ENCODE measurements around the gene DGKG. TPM values are rescaled to one million over a fixed set of nuclear protein-coding genes. Genes with fewer than 3 reads are reported as not detected.

Gene DGKG
- total and polyA plus RNA-seq, 9 of the 15 experiments (the other 6 are each of a cell fraction or from before 2014, with no cell fraction given) = 0.01 to 0.36 (median 0.15) TPM

GRCh38 chr3:186382217-186382885, 20.3 kb upstream of the DGKG start (continued):
- TF ChIP-seq ZNF318 (IDR thresholded peaks at IDR 0.05; ENCODE audit: borderline replicate concordance in 1 of 2, low read depth in 1 of 2) (no peak), RBM14 (IDR thresholded peaks at IDR 0.05; ENCODE audit: borderline replicate concordance, insufficient read depth, low read depth, low read length) (no peak), NR3C1 (CRISPR knock-in tag; IDR thresholded peaks at IDR 0.05) (no peak), SRSF9 (IDR thresholded peaks at IDR 0.05; ENCODE audit: borderline replicate concordance, low read depth, low read length) (no peak), FOXJ2 (tag; IDR thresholded peaks at IDR 0.05) (no peak), THRB (CRISPR knock-in tag; conservative IDR thresholded peaks at IDR 0.05) (no peak), ZNF407 (IDR thresholded peaks at IDR 0.05; ENCODE audit: low read depth) (no peak), HDAC8 (tag; IDR thresholded peaks at IDR 0.05) (no peak)
